ENCODE data around the gene FOSL2.

Gene FOSL2

GRCh38 chr2:28362991-28363521 lies 29.6 kb upstream of the FOSL2 start:
- 59 to 62% methylated on average over 15 of the region's 15 CpGs for WGBS, 2 experiments
- Histone ChIP-seq H3K27me3 (ENCODE audit: control insufficient read depth, insufficient read depth, low read length, poor library complexity, severe bottlenecking) (no peaks in the 10 kb centered on the region), H3K27ac (ENCODE audit: insufficient read depth, low read depth, low read length, poor library complexity, severe bottlenecking) (no peak overlapping the region), H3K9me3 (ENCODE audit: control insufficient read depth, low read length) (no peaks in the 10 kb centered on the region), H3K36me3 (ENCODE audit: control insufficient read depth, insufficient read depth, low read length) (no peaks in the 10 kb centered on the region), H3K4me1 (ENCODE audit: control insufficient read depth, insufficient read depth, low read length) (peaks cover 14% of the 10 kb centered on the region), H3K4me3 (ENCODE audit: insufficient read depth, low read depth, low read length) (no peak overlapping the region)

- Histone ChIP-seq H3K36me3 (ENCODE audit: control insufficient read depth, insufficient read depth, low read length) (no peaks in the 10 kb centered on the region), H3K27ac (ENCODE audit: insufficient read depth, low read depth, low read length, poor library complexity, severe bottlenecking) (no peak overlapping the region), H3K9me3 (ENCODE audit: control insufficient read depth, low read length) (no peaks in the 10 kb centered on the region), H3K4me3 (ENCODE audit: insufficient read depth, low read depth, low read length) (no peak overlapping the region), H3K27me3 (ENCODE audit: control insufficient read depth, insufficient read depth, low read length, poor library complexity, severe bottlenecking) (no peaks in the 10 kb centered on the region), H3K4me1 (ENCODE audit: control insufficient read depth, insufficient read depth, low read length) (peaks cover 14% of the 10 kb centered on the region)
- WGBS, 2 experiments, result 83 to 84% methylated on average over 11 of the region's 11 CpGs
Measured at GRCh38 chr2:28363686-28364280, 28.9 kb upstream of the FOSL2 start.

GRCh38 chr2:28364610-28365009 lies 28.0 kb upstream of the FOSL2 start:
- no peaks in the 10 kb centered on the region for H3K27me3 ChIP-seq (ENCODE audit: control insufficient read depth, insufficient read depth, low read length, poor library complexity, severe bottlenecking)
- H3K36me3 ChIP-seq (ENCODE audit: control insufficient read depth, insufficient read depth, low read length), result no peaks in the 10 kb centered on the region
- H3K4me3 ChIP-seq (ENCODE audit: insufficient read depth, low read depth, low read length), result no peak overlapping the region
- H3K27ac ChIP-seq (ENCODE audit: insufficient read depth, low read depth, low read length, poor library complexity, severe bottlenecking), result no peak overlapping the region
- peaks cover 14% of the 10 kb centered on the region for H3K4me1 ChIP-seq (ENCODE audit: control insufficient read depth, insufficient read depth, low read length)
- H3K9me3 ChIP-seq (ENCODE audit: control insufficient read depth, low read length), result no peaks in the 10 kb centered on the region
- WGBS, 2 experiments, result 91 to 95% methylated on average over 3 of the region's 3 CpGs

DNA sequence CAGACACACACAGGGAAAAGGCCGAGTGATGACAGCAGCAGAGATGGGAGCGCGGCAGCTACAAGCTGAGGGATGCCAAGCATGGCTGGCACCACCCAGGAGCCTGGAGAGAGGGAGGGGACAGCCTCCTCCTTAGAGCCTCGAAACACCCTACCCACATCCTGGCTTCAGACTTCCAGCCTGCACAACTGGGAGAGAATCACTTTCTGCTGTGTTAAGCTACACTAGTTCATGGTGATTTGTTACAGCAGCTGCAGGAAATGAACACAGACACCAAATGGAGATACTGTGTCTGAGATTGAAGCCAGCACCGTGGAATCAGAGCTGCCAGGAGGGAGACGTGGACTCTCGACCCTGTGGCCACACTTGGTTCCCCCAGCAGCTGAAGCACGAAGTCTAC lies 27.5 kb upstream of the FOSL2 start:
- Histone ChIP-seq H3K27me3 (ENCODE audit: control insufficient read depth, insufficient read depth, low read length, poor library complexity, severe bottlenecking) (no peaks in the 10 kb centered on the region), H3K27ac (ENCODE audit: insufficient read depth, low read depth, low read length, poor library complexity, severe bottlenecking) (no peak overlapping the region), H3K4me3 (ENCODE audit: insufficient read depth, low read depth, low read length) (no peak overlapping the region), H3K9me3 (ENCODE audit: control insufficient read depth, low read length) (no peaks in the 10 kb centered on the region), H3K36me3 (ENCODE audit: control insufficient read depth, insufficient read depth, low read length) (no peaks in the 10 kb centered on the region), H3K4me1 (ENCODE audit: control insufficient read depth, insufficient read depth, low read length) (peaks cover 14% of the 10 kb centered on the region)
- 93 to 94% methylated on average over 8 of the region's 8 CpGs for WGBS, 2 experiments

- Histone ChIP-seq H3K36me3 (ENCODE audit: control insufficient read depth, insufficient read depth, low read length) (no peaks in the 10 kb centered on the region), H3K27ac (ENCODE audit: insufficient read depth, low read depth, low read length, poor library complexity, severe bottlenecking) (no peak overlapping the region)
- WGBS, 2 experiments, result 95 to 97% methylated on average over 10 of the region's 10 CpGs
Measured at GRCh38 chr2:28366149-28366495, 26.5 kb upstream of the FOSL2 start.

GRCh38 chr2:28366496-28367282 lies 26.0 kb upstream of the FOSL2 start:
- no peak overlapping the region for H3K27ac ChIP-seq (ENCODE audit: insufficient read depth, low read depth, low read length, poor library complexity, severe bottlenecking)

More at GRCh38 chr2:28366149-28366495, 26.5 kb upstream of the FOSL2 start:
- no peak overlapping the region for H3K4me3 ChIP-seq (ENCODE audit: insufficient read depth, low read depth, low read length)
- no peaks in the 10 kb centered on the region for H3K9me3 ChIP-seq (ENCODE audit: control insufficient read depth, low read length)
- peaks cover 14% of the 10 kb centered on the region for H3K4me1 ChIP-seq (ENCODE audit: control insufficient read depth, insufficient read depth, low read length)
- no peaks in the 10 kb centered on the region for H3K27me3 ChIP-seq (ENCODE audit: control insufficient read depth, insufficient read depth, low read length, poor library complexity, severe bottlenecking)

DNA sequence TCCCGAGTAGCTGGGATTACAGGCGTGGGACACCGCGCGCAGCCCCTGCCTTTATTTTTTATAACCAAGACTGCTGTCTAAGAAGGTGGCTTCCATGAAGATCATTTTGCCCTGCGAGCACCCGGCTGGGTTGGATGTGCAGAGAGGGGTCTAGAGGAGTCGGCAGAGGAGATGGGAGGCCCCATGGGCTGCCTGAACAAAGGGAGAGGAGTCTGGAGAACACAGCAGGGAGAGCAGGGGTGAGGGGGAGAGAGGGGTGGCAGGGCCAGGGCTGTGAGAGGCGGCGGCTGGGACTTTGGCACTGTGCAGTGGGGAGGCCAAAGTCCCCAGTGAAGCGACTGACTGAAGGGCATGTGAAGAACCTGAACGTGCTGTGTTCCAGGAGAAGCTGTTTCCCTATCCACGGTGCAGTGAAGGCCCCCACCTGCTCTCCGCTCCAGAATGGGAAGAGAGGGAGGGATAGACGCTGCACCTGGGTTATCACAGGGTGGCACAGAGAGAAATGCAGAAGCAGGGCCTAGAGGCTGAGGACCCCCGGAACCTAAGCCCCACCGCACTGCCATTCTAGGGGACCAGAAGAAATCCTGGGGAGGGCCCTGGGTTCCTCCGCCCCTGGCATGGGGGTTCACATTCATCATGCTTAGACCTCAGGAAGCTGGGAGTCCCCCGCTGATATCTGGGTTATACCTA lies 24.8 kb upstream of the FOSL2 start:
- Histone ChIP-seq H3K27ac (ENCODE audit: insufficient read depth, low read depth, low read length, poor library complexity, severe bottlenecking) (no peak overlapping the region), H3K4me1 (ENCODE audit: control insufficient read depth, insufficient read depth, low read length) (peaks cover 9% of the 10 kb centered on the region)

More at GRCh38 chr2:28366496-28367282, 26.0 kb upstream of the FOSL2 start:
- WGBS, 2 experiments, result 83 to 86% methylated on average over 19 of the region's 19 CpGs
- Histone ChIP-seq H3K4me1 (ENCODE audit: control insufficient read depth, insufficient read depth, low read length) (peaks cover 14% of the 10 kb centered on the region), H3K4me3 (ENCODE audit: insufficient read depth, low read depth, low read length) (no peak overlapping the region), H3K9me3 (ENCODE audit: control insufficient read depth, low read length) (no peaks in the 10 kb centered on the region), H3K27me3 (ENCODE audit: control insufficient read depth, insufficient read depth, low read length, poor library complexity, severe bottlenecking) (no peaks in the 10 kb centered on the region), H3K36me3 (ENCODE audit: control insufficient read depth, insufficient read depth, low read length) (no peaks in the 10 kb centered on the region)

DNA sequence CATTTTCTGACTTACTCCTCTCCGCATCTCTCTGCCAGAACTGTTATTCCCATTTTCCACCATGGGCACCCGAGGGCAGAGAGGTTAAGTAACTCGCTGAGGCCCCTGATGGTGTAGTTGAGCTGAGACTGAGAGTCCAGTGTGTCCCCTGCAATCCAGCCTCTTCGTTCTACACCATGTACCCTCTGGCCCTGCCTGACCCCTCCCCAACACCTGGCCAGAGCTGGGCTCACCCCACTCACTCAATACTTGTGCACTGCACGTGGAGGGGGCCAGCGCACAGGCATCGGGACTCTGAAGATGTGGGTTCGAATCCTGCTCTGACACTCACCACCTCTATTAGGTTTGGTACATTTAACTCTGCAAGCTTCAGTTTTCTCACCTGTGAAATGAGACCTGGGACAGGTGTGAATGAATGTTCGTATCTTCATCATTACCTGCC lies 24.3 kb upstream of the FOSL2 start:
- Histone ChIP-seq H3K27me3 (ENCODE audit: control insufficient read depth, insufficient read depth, low read length, poor library complexity, severe bottlenecking) (no peaks in the 10 kb centered on the region), H3K27ac (ENCODE audit: insufficient read depth, low read depth, low read length, poor library complexity, severe bottlenecking) (no peak overlapping the region), H3K9me3 (ENCODE audit: control insufficient read depth, low read length) (no peaks in the 10 kb centered on the region), H3K4me1 (ENCODE audit: control insufficient read depth, insufficient read depth, low read length) (peaks cover 4% of the 10 kb centered on the region), H3K36me3 (ENCODE audit: control insufficient read depth, insufficient read depth, low read length) (no peaks in the 10 kb centered on the region), H3K4me3 (ENCODE audit: insufficient read depth, low read depth, low read length) (no peak overlapping the region)
- 93 to 94% methylated on average over 9 of the region's 9 CpGs for WGBS, 2 experiments

More for the DNA sequence above, 24.8 kb upstream of the FOSL2 start:
- Histone ChIP-seq H3K36me3 (ENCODE audit: control insufficient read depth, insufficient read depth, low read length) (no peaks in the 10 kb centered on the region), H3K9me3 (ENCODE audit: control insufficient read depth, low read length) (no peaks in the 10 kb centered on the region), H3K27me3 (ENCODE audit: control insufficient read depth, insufficient read depth, low read length, poor library complexity, severe bottlenecking) (no peaks in the 10 kb centered on the region), H3K4me3 (ENCODE audit: insufficient read depth, low read depth, low read length) (no peak overlapping the region)
- WGBS, 2 experiments, result 83 to 85% methylated on average over 19 of the region's 19 CpGs

DNA sequence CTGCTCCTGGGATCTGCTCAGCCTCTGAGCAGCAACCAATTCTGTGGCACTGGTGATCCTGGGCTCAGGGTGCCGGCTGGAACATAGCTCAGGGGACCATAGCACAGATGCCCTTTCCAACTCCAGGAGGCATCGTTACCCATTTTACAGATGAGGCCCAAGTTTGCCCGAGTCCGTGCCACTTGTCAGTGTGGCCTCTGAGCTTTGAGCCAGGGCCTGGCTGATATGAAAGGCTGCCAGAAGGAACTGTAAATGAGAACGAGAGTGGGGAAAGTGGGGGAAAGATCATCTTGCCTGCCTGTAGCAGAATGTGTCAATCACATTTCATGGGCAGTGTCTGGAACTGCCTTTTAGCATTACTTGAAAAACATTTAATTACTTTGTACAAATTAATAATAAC lies 23.3 kb upstream of the FOSL2 start:
- no peak overlapping the region for H3K27ac ChIP-seq (ENCODE audit: insufficient read depth, low read depth, low read length, poor library complexity, severe bottlenecking)
- H3K4me1 ChIP-seq (ENCODE audit: control insufficient read depth, insufficient read depth, low read length), result no peaks in the 10 kb centered on the region
- no peaks in the 10 kb centered on the region for H3K27me3 ChIP-seq (ENCODE audit: control insufficient read depth, insufficient read depth, low read length, poor library complexity, severe bottlenecking)
- H3K36me3 ChIP-seq (ENCODE audit: control insufficient read depth, insufficient read depth, low read length), result no peaks in the 10 kb centered on the region
- WGBS, 2 experiments, result 71 to 73% methylated on average over 5 of the region's 5 CpGs
- H3K4me3 ChIP-seq (ENCODE audit: insufficient read depth, low read depth, low read length), result no peak overlapping the region
- H3K9me3 ChIP-seq (ENCODE audit: control insufficient read depth, low read length), result no peaks in the 10 kb centered on the region

GRCh38 chr2:28370354-28370753 lies 22.3 kb upstream of the FOSL2 start:
- Histone ChIP-seq H3K36me3 (ENCODE audit: control insufficient read depth, insufficient read depth, low read length) (no peaks in the 10 kb centered on the region), H3K9me3 (ENCODE audit: control insufficient read depth, low read length) (no peaks in the 10 kb centered on the region)
- 89 to 90% methylated on average over 3 of the region's 3 CpGs for WGBS, 2 experiments

More at GRCh38 chr2:28370354-28370753, 22.3 kb upstream of the FOSL2 start:
- no peak overlapping the region for H3K27ac ChIP-seq (ENCODE audit: insufficient read depth, low read depth, low read length, poor library complexity, severe bottlenecking)
- H3K4me1 ChIP-seq (ENCODE audit: control insufficient read depth, insufficient read depth, low read length), result no peaks in the 10 kb centered on the region
- no peak overlapping the region for H3K4me3 ChIP-seq (ENCODE audit: insufficient read depth, low read depth, low read length)
- H3K27me3 ChIP-seq (ENCODE audit: control insufficient read depth, insufficient read depth, low read length, poor library complexity, severe bottlenecking), result no peaks in the 10 kb centered on the region

Data from ectodermal cell (in vitro differentiated cells).